NCI-H82 treated with DMSO at 0.1 percent for 48 hours (cell line): ENCODE measurements around the gene PTPRK.
"Not testable (repeated sequence)": the region's sequence is repeated elsewhere in the genome, so short reads cannot be mapped to it uniquely, and the experiment has no call there.

Experiments
- DNase-seq: peaks from one replicate; lab custom pipeline; 2025; ENCODE audit not compliant: unreplicated experiment; lab: John Stamatoyannopoulos, UW

PTPRK gene

DNA sequence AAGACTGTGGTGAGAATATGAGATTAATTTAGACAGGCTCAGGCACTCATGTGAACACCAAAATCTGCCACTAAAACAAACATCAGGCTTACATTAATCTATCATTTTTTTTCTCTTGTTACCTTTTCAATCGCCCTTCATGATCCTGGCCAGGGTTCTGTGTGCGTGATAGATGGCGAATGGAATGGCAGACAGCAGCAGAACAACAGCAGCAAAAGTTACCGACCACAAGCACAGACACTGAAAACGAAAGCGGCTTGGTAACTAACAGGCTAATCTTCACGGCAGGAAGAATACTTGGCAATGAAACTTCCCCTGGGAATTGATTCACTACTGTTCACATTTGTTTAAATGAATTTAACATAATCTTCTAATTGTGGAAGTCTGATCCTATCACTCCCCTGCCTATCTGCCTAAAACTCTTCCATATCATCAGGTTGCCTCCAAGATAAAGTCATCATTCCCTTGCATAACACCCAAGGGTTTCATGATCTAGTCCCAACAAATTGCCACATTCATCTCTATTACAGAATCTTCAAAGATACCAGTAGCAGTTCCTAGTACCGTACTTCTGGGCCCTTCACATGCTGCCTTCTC lies 28.7 kb downstream of the PTPRK start:
- peak; percentile 64 for DNase-seq

DNA sequence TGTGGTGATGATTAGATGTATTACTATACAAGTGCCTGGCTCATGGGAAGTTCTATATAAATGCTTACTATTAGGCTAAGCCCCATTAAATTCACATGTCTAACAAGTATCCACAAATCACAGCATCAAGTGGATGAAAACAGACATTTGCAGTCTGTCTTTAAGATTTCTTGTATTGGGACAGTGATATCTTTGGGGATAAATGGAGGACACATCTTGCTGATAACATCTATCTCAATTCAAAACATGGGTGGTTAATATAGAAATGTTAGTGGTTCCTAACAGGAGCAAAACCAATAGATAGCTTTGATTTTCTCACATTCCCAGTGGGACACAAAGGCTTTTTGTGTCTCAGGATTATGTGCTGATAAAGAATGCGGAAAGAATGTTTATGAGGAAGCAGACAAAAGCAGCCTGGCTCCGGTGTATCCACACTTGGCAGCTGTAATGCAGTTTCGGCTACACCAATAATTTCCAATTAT lies 29.3 kb downstream of the PTPRK start:
- DNase-seq: no peak

DNA sequence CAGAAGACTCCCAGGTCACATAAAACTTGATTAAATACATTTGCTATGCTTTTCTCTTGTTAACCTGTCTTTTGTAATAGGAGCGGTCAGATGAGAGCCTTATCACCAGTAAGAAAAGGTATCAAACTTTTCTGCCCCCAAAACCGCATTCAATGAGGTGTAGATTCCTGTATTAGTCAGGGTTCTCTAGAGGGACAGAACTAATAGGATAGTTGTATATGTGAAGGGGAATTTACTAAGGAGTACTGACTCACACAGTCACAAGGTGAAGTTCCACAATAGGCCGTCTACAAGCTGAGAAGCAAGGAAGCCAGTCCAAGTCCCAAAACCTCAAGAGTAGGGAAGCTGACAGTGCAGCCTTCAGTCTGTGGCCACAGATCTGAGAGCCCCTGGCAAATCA lies 32.7 kb downstream of the PTPRK start:
- no peak for DNase-seq

DNA sequence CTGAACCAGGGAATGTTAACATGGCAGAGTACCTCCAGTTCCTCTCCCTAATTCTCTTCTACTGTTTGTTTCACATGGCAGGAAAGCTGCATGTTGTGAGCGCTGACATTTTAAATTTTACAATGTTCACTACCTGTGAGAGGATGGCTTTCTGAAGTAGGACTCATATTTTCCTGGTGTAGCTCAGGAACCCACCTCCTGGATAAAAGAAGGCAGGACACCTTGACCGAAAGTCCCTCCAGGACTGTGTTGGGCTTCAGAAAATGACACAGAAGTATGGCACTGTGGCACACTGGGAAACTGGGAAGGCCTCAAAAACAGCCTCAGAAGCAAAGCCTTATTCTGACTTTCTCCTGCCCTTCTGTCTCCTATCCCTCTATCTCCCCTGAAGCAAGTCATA lies 33.3 kb downstream of the PTPRK start:
- DNase-seq: no peak

DNA sequence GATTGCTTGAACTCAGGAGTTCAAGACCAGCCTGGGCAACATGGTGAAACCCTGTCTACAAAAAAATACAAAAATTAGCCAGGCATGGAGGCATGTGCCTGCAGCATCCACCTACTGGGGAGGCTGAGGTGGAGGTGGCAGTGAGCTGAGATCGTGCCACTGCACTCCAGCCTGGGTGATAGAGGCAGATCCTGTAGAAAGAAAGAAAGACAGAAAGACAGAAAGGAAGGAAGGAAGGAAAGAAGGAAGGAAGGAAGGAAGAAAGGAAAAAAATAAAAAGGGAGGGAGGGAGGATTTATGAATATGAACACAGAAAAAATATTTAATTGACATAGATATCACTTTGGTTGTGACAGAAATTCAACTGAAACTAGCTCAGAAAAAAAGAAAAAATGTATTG lies 33.8 kb downstream of the PTPRK start:
- not testable (repeated sequence) for DNase-seq

DNA sequence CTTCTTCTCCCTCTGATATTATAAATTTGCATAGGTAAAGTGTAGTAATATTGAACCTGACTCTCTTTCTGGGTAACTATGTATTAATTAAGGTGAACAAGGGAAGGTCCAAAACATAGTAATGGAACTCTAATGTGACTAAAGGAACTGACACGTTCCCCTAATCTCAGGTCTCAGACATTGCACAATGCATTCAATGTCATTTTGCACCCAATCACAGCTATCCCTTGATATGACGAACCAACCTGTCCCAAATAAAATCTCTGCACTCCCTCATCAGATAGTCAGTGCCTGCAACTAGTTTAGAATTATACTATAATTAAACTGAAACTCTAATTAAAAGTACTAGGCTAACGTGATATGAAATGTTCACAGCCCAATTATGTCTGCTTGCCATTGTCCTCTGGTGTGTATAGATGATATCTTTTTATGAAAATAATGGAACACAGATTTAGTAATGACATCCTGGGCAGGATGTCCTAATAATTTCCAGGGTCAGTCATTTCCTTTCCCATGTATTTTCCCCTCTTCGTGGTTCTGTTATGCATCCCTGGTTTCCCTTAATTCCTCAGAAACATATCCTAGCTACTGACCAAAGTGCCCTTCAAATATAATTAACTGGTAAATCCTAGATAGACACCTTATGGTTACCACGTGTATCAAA lies 36.8 kb downstream of the PTPRK start:
- no peak for DNase-seq

DNA sequence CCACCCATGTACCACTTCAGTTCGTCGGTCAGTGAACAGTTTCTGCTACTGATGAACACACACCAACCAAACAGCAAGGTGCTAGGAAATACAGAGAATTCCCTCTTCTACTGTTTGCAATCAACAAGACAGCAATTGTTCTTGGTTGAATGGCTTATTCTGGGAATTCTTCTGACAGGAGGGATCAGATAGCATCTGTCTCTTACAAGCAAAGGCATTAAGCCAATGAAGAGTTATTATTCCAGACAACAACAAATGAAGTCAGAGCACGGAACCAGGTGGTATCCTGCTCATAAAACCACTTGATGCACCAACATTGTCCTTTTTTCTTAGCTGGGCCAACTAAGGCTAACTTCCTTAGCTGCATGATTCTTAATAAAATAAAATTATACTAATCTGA lies 37.8 kb downstream of the PTPRK start:
- no peak for DNase-seq

DNA sequence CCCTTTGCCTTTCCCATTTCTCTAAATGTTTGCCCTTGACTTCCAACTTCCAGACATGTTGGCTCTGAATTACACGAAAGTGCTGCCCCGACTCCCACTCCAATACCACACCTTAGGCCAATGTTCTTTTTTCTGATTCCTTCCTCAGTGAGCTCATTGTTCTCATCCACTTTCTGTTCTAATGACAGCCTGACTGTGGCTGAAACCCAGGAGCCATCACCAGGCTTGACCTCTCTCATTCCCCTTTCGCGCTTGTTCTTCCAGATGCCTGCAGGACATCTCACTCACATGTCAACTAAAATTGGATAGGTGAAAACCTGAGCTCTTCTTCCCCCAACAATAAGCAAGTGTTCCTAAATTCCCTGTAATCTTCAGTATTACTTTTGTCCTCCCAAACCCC lies 40.4 kb downstream of the PTPRK start:
- no peak for DNase-seq

DNA sequence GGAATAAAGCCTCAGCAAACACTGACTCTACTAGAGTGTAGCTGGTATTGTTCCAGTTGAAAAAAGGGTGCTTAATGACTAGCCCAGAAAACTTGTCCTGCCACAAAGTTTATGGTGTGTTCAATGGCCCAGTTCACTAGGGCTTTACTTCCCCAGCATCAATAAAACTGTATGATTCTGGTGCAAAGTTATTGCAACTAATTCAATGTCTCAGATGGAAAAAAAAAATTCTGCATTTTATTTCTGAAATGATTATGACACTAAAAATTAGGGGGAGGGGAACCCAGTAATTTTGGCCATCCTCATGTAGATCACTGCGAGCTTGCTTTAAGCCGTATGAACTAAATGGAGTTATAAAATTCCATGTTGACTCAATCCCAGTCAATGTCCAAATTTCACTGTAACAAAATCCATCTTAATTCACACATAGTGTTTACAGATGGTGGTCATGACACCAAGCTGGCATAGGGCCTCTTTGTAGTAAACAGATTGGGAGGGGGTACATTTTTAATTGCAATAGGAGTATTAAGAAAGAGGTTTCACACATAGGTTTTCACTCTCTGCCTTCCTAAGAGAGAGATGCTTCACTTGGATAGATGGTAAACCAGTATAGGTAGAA lies 41.2 kb downstream of the PTPRK start:
- DNase-seq: no peak

DNA sequence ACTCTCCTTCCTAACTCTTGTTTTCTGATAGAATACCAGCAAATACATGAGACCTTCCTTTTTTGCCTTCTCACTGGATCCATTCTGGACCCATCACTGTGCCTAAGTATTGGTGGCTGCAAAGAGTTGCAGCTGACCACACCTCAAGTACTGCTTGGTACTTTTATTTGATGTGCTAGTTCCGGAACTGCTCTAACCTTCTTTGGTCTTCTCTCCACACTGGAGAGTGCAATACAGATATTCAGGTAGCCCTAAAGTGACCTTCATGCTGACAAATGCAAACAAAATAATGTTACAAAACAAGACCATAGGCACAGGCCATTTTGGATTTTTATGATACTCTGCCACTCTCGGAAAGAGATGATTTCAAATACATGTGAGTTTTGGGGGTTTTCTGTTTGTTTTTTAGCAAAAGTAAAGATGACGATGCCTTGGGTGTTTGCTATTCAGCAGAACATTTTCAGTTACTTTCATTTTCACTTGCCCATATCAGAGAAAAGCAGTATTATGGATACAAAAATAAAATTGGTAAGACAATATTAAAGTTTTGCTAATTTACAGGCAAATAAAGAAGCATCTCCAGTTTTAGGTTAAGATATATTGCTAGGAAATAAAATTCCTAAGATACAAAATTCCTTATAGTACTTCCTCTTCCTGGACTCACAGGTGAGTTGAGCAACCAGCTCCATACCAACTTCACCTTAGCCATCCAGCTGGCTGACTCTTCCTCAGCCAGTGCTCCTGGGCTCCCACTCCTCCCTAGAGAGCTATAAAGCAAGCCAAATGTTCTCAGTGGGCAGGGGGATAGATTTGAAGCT lies 42.0 kb downstream of the PTPRK start:
- DNase-seq: no peak

DNA sequence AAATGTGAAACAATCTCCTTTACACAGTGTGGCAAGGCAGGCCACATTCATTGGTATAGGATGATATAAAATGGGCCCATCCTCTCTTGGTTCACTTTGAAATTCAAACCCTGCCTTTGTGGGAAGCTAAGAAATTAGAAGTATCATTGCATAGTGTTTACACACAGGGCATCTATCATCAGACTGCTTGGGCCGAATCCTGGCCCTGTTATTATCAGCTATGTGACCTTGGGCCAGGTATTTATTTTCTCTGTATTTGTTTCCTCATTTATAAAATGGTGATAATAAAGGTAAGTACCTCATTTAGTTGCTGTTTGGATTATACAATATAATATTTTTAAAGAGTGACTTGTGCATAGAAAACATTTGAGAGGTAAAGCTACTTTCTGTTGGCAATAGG lies 45.5 kb downstream of the PTPRK start:
- no peak for DNase-seq

DNA sequence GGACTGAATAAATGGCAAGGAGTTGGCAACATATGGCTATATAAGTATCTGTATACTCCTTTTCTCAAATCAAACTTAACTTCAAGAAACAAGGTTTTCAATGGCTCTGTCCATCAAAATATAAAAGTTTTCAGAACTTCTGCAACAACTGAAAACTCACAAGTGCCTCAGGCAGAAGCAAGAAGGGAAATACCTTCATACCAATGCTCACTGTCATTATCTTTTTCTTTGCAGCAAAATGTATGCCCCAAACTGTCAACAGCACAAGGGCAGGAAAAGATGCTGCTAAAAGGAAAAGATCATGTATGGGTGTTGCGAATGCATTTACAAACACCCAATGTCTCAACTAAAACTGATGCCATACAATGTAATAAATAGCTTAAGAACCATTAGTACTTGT lies 45.9 kb downstream of the PTPRK start:
- DNase-seq: no peak

DNA sequence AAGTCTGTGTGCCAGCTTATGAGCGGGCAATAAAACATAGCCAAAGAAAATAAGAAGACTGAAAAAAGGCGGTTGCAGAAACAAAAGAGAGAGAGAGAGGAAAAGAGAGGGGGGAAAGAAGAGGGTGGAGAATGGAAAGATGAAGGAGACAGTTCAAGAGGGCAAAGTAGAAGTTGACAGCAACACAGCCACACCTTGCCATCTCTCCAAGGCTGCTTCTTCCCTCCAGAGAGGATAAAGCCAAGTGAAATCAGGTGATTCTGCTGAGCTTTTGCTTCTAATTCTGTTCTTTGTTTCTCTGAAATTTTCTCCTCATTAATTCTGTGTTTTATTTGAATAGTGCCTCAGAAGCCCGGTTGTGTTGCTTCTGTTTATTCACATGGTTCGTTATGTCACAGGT lies 48.5 kb downstream of the PTPRK start:
- DNase-seq: no peak

DNA sequence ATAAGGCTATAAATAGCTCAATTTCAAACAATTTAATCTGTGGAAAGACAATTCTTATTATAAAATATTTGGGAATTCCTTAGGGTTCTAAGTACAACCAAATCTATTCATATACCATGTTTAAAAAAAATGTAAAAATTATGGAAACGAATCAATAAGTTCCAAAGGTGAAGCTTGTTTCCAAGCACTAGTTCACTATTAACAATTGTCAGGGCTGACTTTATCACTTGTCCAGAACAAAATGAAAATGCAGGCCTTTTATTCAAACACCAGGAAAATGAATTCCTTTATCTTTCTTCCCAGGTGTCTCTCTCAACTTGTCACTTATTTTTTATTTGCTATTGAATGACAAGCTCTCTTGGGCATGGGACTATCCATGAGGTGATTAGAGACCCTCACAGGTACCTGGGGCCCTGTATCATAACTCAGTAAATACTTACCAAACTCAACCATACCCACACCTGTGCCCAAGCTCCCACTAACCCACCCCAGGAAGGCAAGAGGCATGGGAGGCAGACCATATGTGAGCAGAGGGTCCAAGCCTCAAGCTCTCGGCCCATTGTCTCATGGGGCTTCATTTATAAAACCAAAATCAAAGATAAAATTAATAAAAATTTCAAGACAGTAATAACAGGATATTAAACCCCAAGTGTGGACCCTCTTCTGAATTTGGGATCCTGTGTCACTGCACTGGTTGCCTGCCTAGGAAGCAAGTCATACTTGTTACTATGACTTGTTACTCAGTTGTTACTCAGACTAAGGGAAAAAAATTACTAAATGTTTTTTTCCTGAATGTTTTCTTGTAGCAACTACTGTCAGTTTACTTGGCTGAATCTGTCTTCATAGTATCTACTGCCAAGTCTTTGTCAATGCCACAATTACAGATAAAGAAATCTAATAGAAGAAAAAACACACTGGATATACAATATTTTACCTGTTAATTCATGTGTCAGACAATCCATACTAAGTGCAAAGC lies 54.7 kb downstream of the PTPRK start:
- no peak for DNase-seq

DNA sequence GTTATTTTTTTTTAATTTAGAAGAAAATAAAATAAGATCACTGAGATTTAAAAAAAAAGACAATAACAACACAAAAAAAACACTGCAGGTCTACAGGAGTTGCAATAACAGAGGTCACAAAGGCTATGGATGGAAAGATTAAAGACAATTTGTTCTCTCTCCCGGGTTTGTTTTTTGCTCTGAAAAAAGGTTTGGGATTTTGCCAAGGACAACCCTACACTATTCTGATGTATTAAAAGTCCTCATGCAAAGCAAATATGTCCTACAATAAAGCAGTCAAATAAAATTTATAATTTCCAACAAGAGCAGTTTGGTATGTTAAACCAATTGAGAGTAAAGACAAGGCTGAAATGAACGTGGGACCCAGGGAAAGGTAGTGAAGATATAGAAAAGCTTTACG lies 55.6 kb downstream of the PTPRK start:
- DNase-seq: no peak

DNA sequence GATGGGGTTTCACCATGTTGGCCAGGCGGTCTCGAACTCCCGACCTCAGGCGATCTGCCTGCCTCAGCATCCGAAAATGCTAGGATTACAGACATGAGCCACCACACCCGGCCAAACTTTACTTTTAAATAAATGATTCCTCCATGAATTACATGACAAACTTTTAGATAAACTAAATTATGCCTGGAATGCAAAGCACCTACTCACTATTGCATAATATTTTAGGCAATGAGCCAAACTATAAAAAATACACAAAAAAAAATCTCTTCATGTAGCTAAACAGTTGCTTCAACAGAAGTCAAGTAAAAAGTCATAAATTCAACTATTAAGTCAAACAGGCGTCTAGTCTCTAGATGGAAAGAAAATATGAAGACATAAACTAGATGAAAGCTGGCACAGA lies 56.5 kb downstream of the PTPRK start:
- DNase-seq: no peak

DNA sequence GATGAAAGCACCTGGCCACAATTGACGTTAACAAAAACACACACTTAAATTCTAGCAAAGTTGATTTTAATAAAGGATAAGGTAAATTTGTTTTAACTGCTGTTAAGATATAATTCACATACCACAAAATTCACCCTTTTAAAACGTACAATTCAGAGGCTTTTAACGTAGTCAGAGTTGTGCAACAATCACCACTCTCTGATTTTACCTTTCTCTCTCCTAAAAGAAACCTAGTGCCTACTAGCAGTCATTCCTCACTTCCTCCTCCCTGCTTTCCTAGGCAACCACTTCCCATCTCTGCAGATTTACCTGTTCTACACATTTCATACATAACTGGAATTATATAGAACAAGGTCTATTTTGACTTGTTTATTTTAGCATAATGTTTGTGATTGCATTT lies 58.9 kb downstream of the PTPRK start:
- DNase-seq: no peak

DNA sequence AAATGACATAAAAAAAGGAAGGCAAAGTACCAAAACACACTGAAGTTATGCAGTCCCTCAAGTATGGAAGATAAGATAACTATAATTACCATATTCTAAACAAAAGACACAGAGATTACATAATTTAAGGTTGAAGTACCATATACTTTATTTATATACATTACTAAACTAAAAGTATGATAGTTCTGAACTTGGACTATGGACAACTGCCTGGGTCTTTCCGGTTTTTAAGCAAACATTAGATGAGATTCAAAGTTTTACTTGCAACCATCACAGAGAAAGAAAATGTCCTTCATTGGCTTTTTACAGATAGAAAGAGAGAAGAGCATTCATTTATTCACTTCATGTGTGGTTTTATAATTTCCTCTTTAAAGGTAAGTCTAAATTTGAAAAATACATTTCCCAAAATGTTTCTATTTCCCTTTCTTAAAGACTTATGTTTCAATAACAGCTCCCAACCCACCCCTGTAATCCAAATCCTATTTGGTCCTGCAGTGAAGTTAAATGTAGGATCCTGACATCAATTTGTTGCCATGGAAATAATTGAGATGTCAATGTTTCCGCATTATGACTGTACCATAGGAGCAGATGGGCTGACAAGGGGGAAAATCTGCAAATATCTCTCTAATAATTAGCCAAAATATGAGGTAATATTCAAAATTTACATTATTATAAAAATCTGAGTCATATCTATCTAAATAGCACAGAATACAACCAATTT lies 63.7 kb downstream of the PTPRK start:
- no peak for DNase-seq

DNA sequence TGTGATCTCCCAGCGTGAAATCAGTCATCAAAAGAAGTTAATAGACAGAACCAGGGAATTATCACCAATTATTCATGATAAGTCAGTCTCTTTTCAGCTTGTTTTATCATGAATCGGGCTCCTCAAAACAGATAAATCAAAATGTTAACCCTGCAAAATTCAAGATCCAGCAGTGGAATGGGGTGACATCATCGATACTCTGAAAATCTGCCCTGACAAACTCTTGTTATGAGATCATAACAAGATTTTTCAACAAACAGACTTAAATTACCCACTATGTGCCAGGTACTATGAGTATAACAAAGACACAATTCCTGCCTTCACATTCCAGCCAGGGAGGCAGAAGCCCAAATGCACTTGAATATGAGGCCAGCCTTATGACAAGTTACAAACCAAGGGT lies 64.4 kb downstream of the PTPRK start:
- DNase-seq: no peak

DNA sequence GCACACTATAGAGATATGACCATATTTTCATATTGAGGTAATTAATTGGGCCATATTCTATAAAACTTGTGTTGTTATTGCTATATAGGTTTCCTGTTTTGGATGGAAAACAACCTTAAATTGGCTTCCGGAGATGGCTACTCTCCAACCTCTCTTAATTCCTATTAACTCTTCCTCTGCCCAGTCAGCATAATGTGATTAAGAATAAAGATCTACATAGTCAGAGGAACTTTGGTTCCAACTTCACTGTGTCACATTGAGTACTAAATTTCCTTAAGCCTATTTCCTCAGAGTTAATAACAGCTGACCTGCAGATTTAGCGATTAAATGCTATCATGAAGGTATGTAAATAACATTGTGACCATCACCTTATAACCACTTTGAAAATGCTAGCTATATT lies 67.7 kb downstream of the PTPRK start:
- peak; percentile 45 for DNase-seq
